SK-N-SH treated with all-trans-retinoic acid at 6 μM for 48 hours (cell line): ENCODE measurements around the gene EIF5A.
A peak's percentile ranks its signal among the peaks of the same experiment; 100 is the strongest.
"Not testable (repeated sequence)": the region's sequence is repeated elsewhere in the genome, so short reads cannot be mapped to it uniquely, and the experiment has no call there.

Experiments used
- ATAC-seq: fragments of 200-7000 bp; cut with Tn5 transposase; 3 replicates; pipeline ENCODE4 v1.9.1; 2020; ENCODE audit warnings: mild to moderate bottlenecking, moderate library complexity
- ARNTL ChIP-seq: fragments of 450-650 bp; formaldehyde crosslinking; IDR thresholded peaks from 2 replicates; pipeline ENCODE4 v1.5.0; 2020; ENCODE audit warnings: low read depth, mild to moderate bottlenecking, moderate library complexity, borderline replicate concordance
- CREB5 ChIP-seq: fragments of 250-450 bp; sonication (Bioruptor Pico); IDR thresholded peaks from 2 replicates; pipeline ENCODE4 v1.5.1; 2020; ENCODE audit warnings: low read depth, mild to moderate bottlenecking, moderate library complexity
- CSDC2 ChIP-seq: fragments of 250-450 bp; sonication (Bioruptor Pico); IDR thresholded peaks from 2 replicates; pipeline ENCODE4 v1.5.0; 2020; ENCODE audit warnings: mild to moderate bottlenecking, moderate library complexity
- ESRRG ChIP-seq: fragments of 250-450 bp; sonication (Bioruptor Pico); IDR thresholded peaks from 2 replicates; pipeline ENCODE4 v1.6.1; 2021; ENCODE audit warnings: mild to moderate bottlenecking
- ISL1 ChIP-seq: fragments of 250-450 bp; sonication (Bioruptor Pico); IDR thresholded peaks from 2 replicates; pipeline ENCODE4 v2.1.2; 2022; ENCODE audit warnings: mild to moderate bottlenecking, moderate library complexity
- OSR1 ChIP-seq: fragments of 250-450 bp; sonication (Bioruptor Pico); IDR thresholded peaks from 2 replicates; pipeline ENCODE4 v1.8.0; 2022; ENCODE audit warnings: moderate library complexity, mild to moderate bottlenecking, inconsistent platforms
- PATZ1 ChIP-seq: fragments of 250-450 bp; sonication (Bioruptor Pico); IDR thresholded peaks from 2 replicates; pipeline ENCODE4 v1.8.0; 2020; ENCODE audit warnings: mild to moderate bottlenecking, moderate library complexity, borderline replicate concordance
- PPARA ChIP-seq: fragments of 250-450 bp; sonication (Bioruptor Pico); IDR thresholded peaks from 2 replicates; pipeline ENCODE4 v1.5.0; 2020; ENCODE audit warnings: mild to moderate bottlenecking, borderline replicate concordance
- RARB ChIP-seq: fragments of 250-450 bp; sonication (Bioruptor Pico); IDR thresholded peaks from 2 replicates; pipeline ENCODE4 v1.8.0; 2021; ENCODE audit warnings: mild to moderate bottlenecking, moderate library complexity
- SNAI2 ChIP-seq: fragments of 250-450 bp; sonication (Bioruptor Pico); IDR thresholded peaks from 2 replicates; pipeline ENCODE4 v1.5.0; 2020; ENCODE audit warnings: mild to moderate bottlenecking, moderate library complexity
- TCF4 ChIP-seq: fragments of 250-450 bp; sonication (Bioruptor Pico); IDR thresholded peaks from 2 replicates; pipeline ENCODE4 v1.8.0; 2021; ENCODE audit warnings: mild to moderate bottlenecking, moderate library complexity, borderline replicate concordance
- TOX ChIP-seq: fragments of 250-450 bp; sonication (Bioruptor Pico); IDR thresholded peaks from 2 replicates; pipeline ENCODE4 v1.8.0; 2021; ENCODE audit warnings: mild to moderate bottlenecking, moderate library complexity, borderline replicate concordance
- TSHZ2 ChIP-seq: fragments of 250-450 bp; sonication (Bioruptor Pico); IDR thresholded peaks from 2 replicates; pipeline ENCODE4 v1.5.0; 2020; ENCODE audit warnings: mild to moderate bottlenecking, moderate library complexity
- ZC3H10 ChIP-seq: fragments of 250-450 bp; sonication (Bioruptor Pico); IDR thresholded peaks from 2 replicates; pipeline ENCODE4 v1.5.1; 2021; ENCODE audit warnings: mild to moderate bottlenecking, moderate library complexity
- ZFP3 ChIP-seq: fragments of 250-450 bp; sonication (Bioruptor Pico); IDR thresholded peaks from 2 replicates; pipeline ENCODE4 v1.5.0; 2020; ENCODE audit warnings: mild to moderate bottlenecking, moderate library complexity
- ZNF70 ChIP-seq: fragments of 450-650 bp; formaldehyde crosslinking; IDR thresholded peaks from 2 replicates; pipeline ENCODE4 v1.5.0; 2020; ENCODE audit warnings: mild to moderate bottlenecking, moderate library complexity
- ZNF8 ChIP-seq: fragments of 450-650 bp; formaldehyde crosslinking; IDR thresholded peaks from 2 replicates; pipeline ENCODE4 v1.5.0; 2020; ENCODE audit warnings: mild to moderate bottlenecking, moderate library complexity

EIF5A gene

GRCh38 chr17:7329997-7330637 is 22.7 kb downstream of the EIF5A start:
- TF ChIP-seq PATZ1 (CRISPR knock-in tag) (no peak), ZNF70 (CRISPR knock-in tag) (no peak), OSR1 (no peak), CSDC2 (CRISPR knock-in tag) (no peak), ARNTL (CRISPR knock-in tag) (no peak), ESRRG (CRISPR knock-in tag) (no peak), RARB (CRISPR knock-in tag) (no peak), TSHZ2 (CRISPR knock-in tag) (no peak), CREB5 (CRISPR knock-in tag) (no peak)
- TF ChIP-seq, all 23 proteins: peak for 0
- ATAC-seq = peak; percentile 89

GRCh38 chr17:7330638-7331015 is 23.2 kb downstream of the EIF5A start:
- ATAC-seq = no peak
- TF ChIP-seq SNAI2 (CRISPR knock-in tag) = no peak

GRCh38 chr17:7332111-7332510 is 24.7 kb downstream of the EIF5A start:
- no peak for ATAC-seq
- TF ChIP-seq SNAI2 (CRISPR knock-in tag) (no peak), PPARA (CRISPR knock-in tag) (no peak), TCF4 (CRISPR knock-in tag) (no peak), ZNF8 (CRISPR knock-in tag) (no peak), ARNTL (CRISPR knock-in tag) (no peak), CSDC2 (CRISPR knock-in tag) (no peak), PATZ1 (CRISPR knock-in tag) (no peak), ZC3H10 (CRISPR knock-in tag) (no peak)

- not testable (repeated sequence) for ATAC-seq
Observed at GRCh38 chr17:7332600-7333069, 25.2 kb downstream of the EIF5A start.

GRCh38 chr17:7334938-7335538 is 27.6 kb downstream of the EIF5A start:
- no peak for ATAC-seq
- TF ChIP-seq TOX (CRISPR knock-in tag) (no peak), TSHZ2 (CRISPR knock-in tag) (no peak), TCF4 (CRISPR knock-in tag) (no peak), ZFP3 (no peak), ESRRG (CRISPR knock-in tag) (no peak), ISL1 (CRISPR knock-in tag) (no peak)

GRCh38 chr17:7335765-7336164 is 28.3 kb downstream of the EIF5A start:
- ATAC-seq = not testable (repeated sequence)
